PC-9 (cell line): ENCODE data around the gene MAGEA8. TPM values are rescaled to one million over a fixed set of nuclear protein-coding genes. Genes with fewer than 3 reads are reported as not detected.
"Not testable (repeated sequence)": the region's sequence is repeated elsewhere in the genome, so short reads cannot be mapped to it uniquely, and the experiment has no call there.

ENCODE experiments used
- BruUV-seq: library from RNA; stranded (reverse); fragments of 400-500 nt; replicated peaks from 2 replicates; lab custom pipeline; 2021; lab: Mats Ljungman, UMichigan
- CTCF ChIA-PET: fragments of 300-600 bp; sonication (Branson Sonifier 250); formaldehyde crosslinking; loops from one replicate; lab custom pipeline; 2022; ENCODE audit warnings: antibody characterized with exemption; lab: Charles Lee
- POLR2A ChIA-PET: fragments of 300-600 bp; sonication (Branson Sonifier 250); formaldehyde crosslinking; loops from one replicate; lab custom pipeline; 2022; ENCODE audit warnings: antibody characterized with exemption; ENCODE audit not compliant: unreplicated experiment; lab: Charles Lee
- DNase-seq, 2 experiments: peaks; one replicate each; pipeline versions ENCODE4 v3.0.0 to v3.0.0-alpha.2; 2015 to 2022; ENCODE audit warnings: mixed read lengths in 1 of 2
- H2AFZ ChIP-seq: fragments of 200-600 bp; sonication (generic); 2 replicates; pipeline ENCODE4 v1.8.1; 2017; ENCODE audit warnings: antibody characterized with exemption
- H3F3A ChIP-seq: fragments of 200-600 bp; sonication (generic); 2 replicates; pipeline ENCODE4 v1.8.1; 2017; ENCODE audit warnings: antibody characterized with exemption, mild to moderate bottlenecking, low read depth; ENCODE audit not compliant: insufficient read depth
- H3K27ac ChIP-seq: fragments of 200-600 bp; sonication (generic); 2 replicates; pipeline ENCODE4 v1.6.1; 2016; ENCODE audit warnings: mixed run types
- H3K27me3 ChIP-seq: fragments of 200-600 bp; sonication (generic); 2 replicates; pipeline ENCODE4 v1.6.1; 2016; ENCODE audit warnings: low read depth, mixed run types; ENCODE audit not compliant: insufficient read depth
- H3K36me3 ChIP-seq: fragments of 200-600 bp; sonication (generic); 2 replicates; pipeline ENCODE4 v1.6.1; 2016; ENCODE audit warnings: low read depth, mixed run types
- H3K4me1 ChIP-seq: fragments of 200-600 bp; sonication (generic); replicated peaks from 2 replicates; pipeline ENCODE4 v1.6.1; 2016; ENCODE audit warnings: mixed run types; ENCODE audit not compliant: insufficient read depth
- H3K4me2 ChIP-seq: fragments of 200-600 bp; sonication (generic); 2 replicates; pipeline ENCODE4 v1.6.1; 2017; ENCODE audit warnings: mixed run types
- H3K4me3 ChIP-seq: fragments of 200-600 bp; sonication (generic); 2 replicates; pipeline ENCODE4 v1.6.1; 2016; ENCODE audit warnings: mixed run types
- H3K79me2 ChIP-seq: fragments of 200-600 bp; sonication (generic); 2 replicates; pipeline ENCODE4 v1.6.1; 2017; ENCODE audit warnings: low read depth, mixed run types
- H3K9me2 ChIP-seq: fragments of 200-600 bp; sonication (generic); 2 replicates; pipeline ENCODE4 v1.8.1; 2017; ENCODE audit warnings: mild to moderate bottlenecking; ENCODE audit not compliant: insufficient read depth
- H3K9me3 ChIP-seq: fragments of 200-600 bp; sonication (generic); 2 replicates; pipeline ENCODE4 v1.8.1; 2016; ENCODE audit warnings: low read depth; ENCODE audit not compliant: insufficient read depth
- H4K20me1 ChIP-seq: fragments of 200-600 bp; sonication (generic); 2 replicates; pipeline ENCODE4 v1.8.1; 2017; ENCODE audit not compliant: insufficient read depth
- CTCF ChIP-seq: fragments of 200-600 bp; sonication (generic); conservative IDR thresholded peaks from 2 replicates; pipeline ENCODE4 v1.6.1; 2017; ENCODE audit warnings: mixed run types, antibody characterized with exemption, mild to moderate bottlenecking, moderate library complexity
- EZH2 ChIP-seq: fragments of 200-600 bp; sonication (generic); IDR thresholded peaks from 2 replicates; pipeline ENCODE4 v1.8.0; 2017; ENCODE audit warnings: antibody characterized with exemption, low read depth
- intact Hi-C: fragments of 100-400 bp; cut with micrococcal nuclease; formaldehyde crosslinking; loops from one replicate; pipeline ENCODE4 v1.10.0; 2022; ENCODE audit not compliant: unreplicated experiment
- total RNA-seq: library from RNA; stranded (reverse); gene quantifications from 2 replicates; pipeline ENCODE4 v1.2.3, GENCODE V29; 2021

MAGEA8 gene
- total RNA-seq, 1 experiment from 2014 or later, result not detected

- H4K20me1 ChIP-seq, result no peaks in the 10 kb centered on the region
- POLR2A ChIA-PET, result interaction anchor here (0.6 kb wide), 1 partner anchor 70 kb away, joined by 5 read pairs; no protein-coding TSS in a partner anchor
- intact Hi-C loops, result no loop called here
- CTCF ChIA-PET, result no interaction called here
- H3K79me2 ChIP-seq, result no peaks in the 10 kb centered on the region
- no peaks in the 10 kb centered on the region for H3K9me3 ChIP-seq
- peaks cover 17% of the 10 kb centered on the region for H3K4me1 ChIP-seq
- no peaks in the 10 kb centered on the region for H3K27me3 ChIP-seq
- no TSS peak for BruUV-seq
- no peaks in the 10 kb centered on the region for H3F3A ChIP-seq
- no peak overlapping the region for H3K4me2 ChIP-seq
- no peaks in the 10 kb centered on the region for H3K36me3 ChIP-seq
- no peaks in the 10 kb centered on the region; the same call in 1 of the 2 replicates for H3K9me2 ChIP-seq
- no peak for TF ChIP-seq EZH2
- no peak for TF ChIP-seq CTCF
- H3K4me3 ChIP-seq, result no peak overlapping the region
- H3K27ac ChIP-seq, result no peak overlapping the region
- DNase-seq, result peak in 1 of 2 experiments; percentile 9
- H2AFZ ChIP-seq, result no peak overlapping the region
Measured at GRCh38 chrX:149877157-149877556, 3.8 kb upstream of the MAGEA8 start.

- H3K27me3 ChIP-seq, result no peaks in the 10 kb centered on the region
- H3K27ac ChIP-seq, result no peak overlapping the region
- H3K4me3 ChIP-seq, result no peak overlapping the region
- H3K4me2 ChIP-seq, result no peak overlapping the region
- no peak overlapping the region for H2AFZ ChIP-seq
- H3K79me2 ChIP-seq, result no peaks in the 10 kb centered on the region
- H3K4me1 ChIP-seq, result peaks cover 17% of the 10 kb centered on the region
- H3K9me2 ChIP-seq, result no peaks in the 10 kb centered on the region; the same call in 1 of the 2 replicates
- H3K9me3 ChIP-seq, result no peaks in the 10 kb centered on the region
- ChIA-PET CTCF (no interaction called here), POLR2A (interaction anchor here (0.6 kb wide), 1 partner anchor 70 kb away, joined by 5 read pairs; no protein-coding TSS in a partner anchor)
- BruUV-seq, result no TSS peak
- H4K20me1 ChIP-seq, result no peaks in the 10 kb centered on the region
- H3K36me3 ChIP-seq, result no peaks in the 10 kb centered on the region
- DNase-seq, result peak in 1 of 2 experiments; percentile 69
- intact Hi-C loops, result no loop called here
- no peak for TF ChIP-seq EZH2
- TF ChIP-seq CTCF, result no peak
- no peaks in the 10 kb centered on the region for H3F3A ChIP-seq
Measured at GRCh38 chrX:149877636-149878035, 3.3 kb upstream of the MAGEA8 start.

GRCh38 chrX:149890828-149891227 is 9.8 kb downstream of the MAGEA8 start:
- H3K79me2 ChIP-seq, H3K4me3 ChIP-seq, BruUV-seq, H3K9me2 ChIP-seq, H3K36me3 ChIP-seq, H3K9me3 ChIP-seq, H2AFZ ChIP-seq, H3K27me3 ChIP-seq, CTCF ChIA-PET, intact Hi-C loops, H3K4me2 ChIP-seq, H3K27ac ChIP-seq, H3K4me1 ChIP-seq, DNase-seq, POLR2A ChIA-PET, H4K20me1 ChIP-seq, H3F3A ChIP-seq: not testable (repeated sequence)

GRCh38 chrX:149898554-149898953 is 17.6 kb downstream of the MAGEA8 start:
- no peaks in the 10 kb centered on the region for H3K27me3 ChIP-seq
- H3K9me3 ChIP-seq, result no peaks in the 10 kb centered on the region
- H3K79me2 ChIP-seq, result no peaks in the 10 kb centered on the region
- no peak for DNase-seq
- ChIA-PET POLR2A (no interaction called here), CTCF (no interaction called here)
- no peak overlapping the region for H2AFZ ChIP-seq
- H4K20me1 ChIP-seq, result no peaks in the 10 kb centered on the region
- H3K27ac ChIP-seq, result no peak overlapping the region
- H3F3A ChIP-seq, result no peaks in the 10 kb centered on the region
- no peaks in the 10 kb centered on the region for H3K4me1 ChIP-seq
- no TSS peak for BruUV-seq
- TF ChIP-seq CTCF, result no peak
- TF ChIP-seq EZH2, result no peak
- intact Hi-C loops, result no loop called here
- no peaks in the 10 kb centered on the region for H3K36me3 ChIP-seq
- no peak overlapping the region for H3K4me2 ChIP-seq
- peaks cover 3% of the 10 kb centered on the region; the same call in 1 of the 2 replicates for H3K9me2 ChIP-seq
- H3K4me3 ChIP-seq, result no peak overlapping the region
